Hematopoietic multipotent progenitor cell treated with erythropoietin and hydrocortisone succinate and interleukin-3 and kit ligand, for 17 days (in vitro differentiated cells): Measurements from ENCODE around the gene SCFD2.
"Not testable (repeated sequence)": the region's sequence is repeated elsewhere in the genome, so short reads cannot be mapped to it uniquely, and the experiment has no call there.

ENCODE experiments used
- DNase-seq: peaks from one replicate; pipeline ENCODE4 v3.0.0-alpha.2; 2015; ENCODE audit warnings: low spot score

SCFD2 gene

GRCh38 chr4:53365486-53366300 is at the start of gene SCFD2:
Gene SCFD2, minus strand, starts transcription at chr4:53366061.
- peak; percentile 89 for DNase-seq

GRCh38 chr4:53409479-53409878 is 43.6 kb upstream of the SCFD2 start:
- not testable (repeated sequence) for DNase-seq

- DNase-seq, result no peak
Observed at GRCh38 chr4:53380221-53380620, 14.4 kb upstream of the SCFD2 start.

- no peak for DNase-seq
Observed at GRCh38 chr4:53378171-53378482, 12.3 kb upstream of the SCFD2 start.

GRCh38 chr4:53377319-53378170 is 11.7 kb upstream of the SCFD2 start, which contains the start of gene FIP1L1:
Gene FIP1L1, plus strand, starts transcription at chr4:53377641. Its CDS starts 198 bp downstream, at chr4:53377839.
- peak; percentile 96 for DNase-seq

GRCh38 chr4:53376900-53377299 is 11.0 kb upstream of the SCFD2 start:
- DNase-seq, result no peak

GRCh38 chr4:53374777-53375258 is 9.0 kb upstream of the SCFD2 start:
- DNase-seq, result no peak

GRCh38 chr4:53371843-53372521 is 6.1 kb upstream of the SCFD2 start:
- no peak for DNase-seq

- DNase-seq, result no peak
Observed at GRCh38 chr4:53371049-53371448, 5.2 kb upstream of the SCFD2 start.

- DNase-seq, result no peak
Observed at GRCh38 chr4:53367721-53368120, 1.9 kb upstream of the SCFD2 start.

- no peak for DNase-seq
Observed at GRCh38 chr4:53366301-53366716, 448 bp upstream of the SCFD2 start.

- no peak for DNase-seq
Observed at GRCh38 chr4:53365121-53365485, 758 bp downstream of the SCFD2 start.

GRCh38 chr4:53364624-53365023 is 1.2 kb downstream of the SCFD2 start:
- no peak for DNase-seq

GRCh38 chr4:53362093-53362492 is 3.8 kb downstream of the SCFD2 start:
- DNase-seq, result no peak

GRCh38 chr4:53361451-53361850 is 4.4 kb downstream of the SCFD2 start:
- no peak for DNase-seq

GRCh38 chr4:53355930-53356521 is 9.8 kb downstream of the SCFD2 start:
- DNase-seq, result no peak

- DNase-seq, result no peak
Observed at GRCh38 chr4:53354012-53354722, 11.7 kb downstream of the SCFD2 start.

- no peak for DNase-seq
Observed at GRCh38 chr4:53349091-53349491, 16.8 kb downstream of the SCFD2 start.

- no peak for DNase-seq
Observed at GRCh38 chr4:53348046-53348445, 17.8 kb downstream of the SCFD2 start.

- DNase-seq, result no peak
Observed at GRCh38 chr4:53346920-53347852, 18.7 kb downstream of the SCFD2 start.
